SK-N-SH treated with all-trans-retinoic acid at 6 μM for 48 hours (cell line): ENCODE measurements around the gene ARF5.

Source experiments
- ISL1 ChIP-seq: fragments of 250-450 bp; sonication (Bioruptor Pico); IDR thresholded peaks from 2 replicates; pipeline ENCODE4 v2.1.2; 2022; ENCODE audit warnings: mild to moderate bottlenecking, moderate library complexity
- RARB ChIP-seq: fragments of 250-450 bp; sonication (Bioruptor Pico); IDR thresholded peaks from 2 replicates; pipeline ENCODE4 v1.8.0; 2021; ENCODE audit warnings: mild to moderate bottlenecking, moderate library complexity
- ZFP3 ChIP-seq: fragments of 250-450 bp; sonication (Bioruptor Pico); IDR thresholded peaks from 2 replicates; pipeline ENCODE4 v1.5.0; 2020; ENCODE audit warnings: mild to moderate bottlenecking, moderate library complexity
- TF ChIP-seq, protein P1 (sequence below): fragments of 250-450 bp; sonication (Bioruptor Pico); IDR thresholded peaks from 2 replicates; pipeline ENCODE4 v1.8.0; 2020; ENCODE audit warnings: mild to moderate bottlenecking, moderate library complexity, borderline replicate concordance

DNA sequence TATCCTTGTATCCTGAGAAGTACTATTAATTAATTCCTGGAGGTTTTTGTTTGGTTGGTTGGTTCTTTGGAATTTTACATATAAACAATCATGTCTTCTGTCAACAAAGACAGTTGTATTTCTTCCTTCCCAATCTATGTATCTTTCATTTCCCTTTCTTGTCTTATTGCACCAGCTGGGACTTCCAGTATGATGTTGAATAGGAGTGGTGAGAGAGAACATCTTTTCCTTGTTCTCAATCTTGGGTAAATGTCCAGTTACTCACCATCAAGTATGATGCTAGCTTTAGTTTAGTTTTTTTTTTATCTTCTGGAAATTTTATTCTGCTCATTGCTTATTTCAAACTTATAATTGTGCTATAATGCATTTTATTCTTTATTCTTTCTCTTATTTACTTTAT, 37.1 kb downstream of the ARF5 start:
- TF ChIP-seq ISL1 (no peak), RARB (CRISPR knock-in tag) (no peak), ZFP3 (CRISPR knock-in tag) (no peak)
- TF ChIP-seq, protein P1, sequence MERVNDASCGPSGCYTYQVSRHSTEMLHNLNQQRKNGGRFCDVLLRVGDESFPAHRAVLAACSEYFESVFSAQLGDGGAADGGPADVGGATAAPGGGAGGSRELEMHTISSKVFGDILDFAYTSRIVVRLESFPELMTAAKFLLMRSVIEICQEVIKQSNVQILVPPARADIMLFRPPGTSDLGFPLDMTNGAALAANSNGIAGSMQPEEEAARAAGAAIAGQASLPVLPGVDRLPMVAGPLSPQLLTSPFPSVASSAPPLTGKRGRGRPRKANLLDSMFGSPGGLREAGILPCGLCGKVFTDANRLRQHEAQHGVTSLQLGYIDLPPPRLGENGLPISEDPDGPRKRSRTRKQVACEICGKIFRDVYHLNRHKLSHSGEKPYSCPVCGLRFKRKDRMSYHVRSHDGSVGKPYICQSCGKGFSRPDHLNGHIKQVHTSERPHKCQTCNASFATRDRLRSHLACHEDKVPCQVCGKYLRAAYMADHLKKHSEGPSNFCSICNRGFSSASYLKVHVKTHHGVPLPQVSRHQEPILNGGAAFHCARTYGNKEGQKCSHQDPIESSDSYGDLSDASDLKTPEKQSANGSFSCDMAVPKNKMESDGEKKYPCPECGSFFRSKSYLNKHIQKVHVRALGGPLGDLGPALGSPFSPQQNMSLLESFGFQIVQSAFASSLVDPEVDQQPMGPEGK (CRISPR knock-in tag): no peak
